ENCODE results near the gene TMEM50B.

DNA sequence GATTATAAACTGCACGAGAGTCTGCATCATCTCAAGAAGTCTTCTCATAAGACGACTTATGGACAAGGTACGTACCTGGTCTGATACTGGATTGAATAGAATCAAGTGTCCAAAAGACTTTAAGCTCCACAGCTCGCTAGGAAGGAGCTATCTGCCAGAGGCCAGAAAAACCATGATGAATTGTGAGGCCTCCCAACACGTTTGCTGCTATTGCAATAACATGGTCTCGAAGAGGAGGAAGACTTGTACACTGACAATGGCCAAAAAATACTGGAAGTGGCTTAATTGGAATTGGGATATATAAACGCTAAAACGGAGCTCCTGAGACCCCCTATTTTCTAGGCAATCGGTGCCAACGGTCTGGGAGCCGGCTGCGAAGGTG lies 11.2 kb upstream of the TMEM50B start:
- TF ChIP-seq POLR2AphosphoS5 (IDR thresholded peaks at IDR 0.05; ENCODE audit: low read depth, low read length), result no peak
- TF ChIP-seq TAF1 (IDR thresholded peaks at IDR 0.05; ENCODE audit: low read depth, low read length), result 0 out of 2 replicates have a peak, but pooled peaks have one; percentile 11
- TF ChIP-seq POLR2A (IDR thresholded peaks at IDR 0.05; ENCODE audit: low read depth, low read length), result no peak
- no peak for TF ChIP-seq SPI1 (IDR thresholded peaks at IDR 0.05; ENCODE audit: low read depth, low read length)

Measured in GM12891 (cell line).